HUES6 (cell line): Measurements from ENCODE around the gene MORC3.
"Not testable (repeated sequence)": the region's sequence is repeated elsewhere in the genome, so short reads cannot be mapped to it uniquely, and the experiment has no call there.

Experiments used
- H3K27ac ChIP-seq: 2 replicates; pipeline ENCODE4 v1.7.0; 2013; ENCODE audit warnings: low read depth, mild to moderate bottlenecking, low read length, inconsistent platforms
- H3K27me3 ChIP-seq: 2 replicates; pipeline ENCODE4 v1.6.1; 2013; ENCODE audit warnings: low read length; ENCODE audit not compliant: control insufficient read depth, insufficient read depth
- H3K36me3 ChIP-seq: 2 replicates; pipeline ENCODE4 v1.6.1; 2013; ENCODE audit warnings: low read length; ENCODE audit not compliant: control insufficient read depth, insufficient read depth
- H3K4me1 ChIP-seq: 2 replicates; pipeline ENCODE4 v1.6.1; 2013; ENCODE audit warnings: low read length; ENCODE audit not compliant: control insufficient read depth, insufficient read depth
- H3K4me3 ChIP-seq: 2 replicates; pipeline ENCODE4 v1.5.1; 2013; ENCODE audit warnings: low read depth, low read length
- H3K9ac ChIP-seq: one replicate; pipeline ENCODE4 v1.6.1; 2013; ENCODE audit warnings: mild to moderate bottlenecking, low read length
- H3K9me3 ChIP-seq: 2 replicates; pipeline ENCODE4 v1.6.1; 2013; ENCODE audit warnings: low read depth, low read length; ENCODE audit not compliant: control insufficient read depth, insufficient read depth

Gene MORC3, protein sequence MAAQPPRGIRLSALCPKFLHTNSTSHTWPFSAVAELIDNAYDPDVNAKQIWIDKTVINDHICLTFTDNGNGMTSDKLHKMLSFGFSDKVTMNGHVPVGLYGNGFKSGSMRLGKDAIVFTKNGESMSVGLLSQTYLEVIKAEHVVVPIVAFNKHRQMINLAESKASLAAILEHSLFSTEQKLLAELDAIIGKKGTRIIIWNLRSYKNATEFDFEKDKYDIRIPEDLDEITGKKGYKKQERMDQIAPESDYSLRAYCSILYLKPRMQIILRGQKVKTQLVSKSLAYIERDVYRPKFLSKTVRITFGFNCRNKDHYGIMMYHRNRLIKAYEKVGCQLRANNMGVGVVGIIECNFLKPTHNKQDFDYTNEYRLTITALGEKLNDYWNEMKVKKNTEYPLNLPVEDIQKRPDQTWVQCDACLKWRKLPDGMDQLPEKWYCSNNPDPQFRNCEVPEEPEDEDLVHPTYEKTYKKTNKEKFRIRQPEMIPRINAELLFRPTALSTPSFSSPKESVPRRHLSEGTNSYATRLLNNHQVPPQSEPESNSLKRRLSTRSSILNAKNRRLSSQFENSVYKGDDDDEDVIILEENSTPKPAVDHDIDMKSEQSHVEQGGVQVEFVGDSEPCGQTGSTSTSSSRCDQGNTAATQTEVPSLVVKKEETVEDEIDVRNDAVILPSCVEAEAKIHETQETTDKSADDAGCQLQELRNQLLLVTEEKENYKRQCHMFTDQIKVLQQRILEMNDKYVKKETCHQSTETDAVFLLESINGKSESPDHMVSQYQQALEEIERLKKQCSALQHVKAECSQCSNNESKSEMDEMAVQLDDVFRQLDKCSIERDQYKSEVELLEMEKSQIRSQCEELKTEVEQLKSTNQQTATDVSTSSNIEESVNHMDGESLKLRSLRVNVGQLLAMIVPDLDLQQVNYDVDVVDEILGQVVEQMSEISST

DNA sequence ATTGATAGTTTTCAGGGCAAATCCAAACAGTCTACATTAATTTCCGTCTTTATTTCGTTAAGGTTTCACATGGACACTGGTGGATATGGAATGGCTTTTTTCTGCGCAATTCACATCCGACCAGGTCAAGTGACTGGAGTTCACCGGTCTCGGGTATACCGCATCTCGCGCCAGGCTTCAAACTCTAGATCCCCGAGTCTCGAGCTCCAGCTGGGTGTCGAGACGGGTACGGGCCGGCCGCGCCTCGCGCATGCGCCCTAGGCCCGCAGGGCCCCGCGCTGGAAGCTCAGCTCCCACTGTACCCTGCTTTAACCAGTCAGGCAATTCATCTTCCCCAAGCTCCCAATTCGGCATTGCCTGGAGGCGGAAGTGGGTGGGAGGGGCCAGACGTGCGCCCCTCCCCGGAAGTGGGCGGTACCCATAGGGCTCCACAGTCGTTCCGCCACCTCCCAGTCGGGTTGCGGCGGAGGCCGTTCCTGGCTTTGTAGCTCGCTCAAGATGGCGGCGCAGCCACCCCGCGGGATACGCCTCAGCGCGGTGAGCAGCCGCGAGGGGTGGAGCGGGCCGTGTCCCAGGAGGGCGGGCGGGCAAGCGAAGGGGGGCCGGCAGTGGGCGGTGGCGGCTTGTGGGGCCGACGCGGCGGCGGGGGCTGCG, at the start of gene MORC3:
TSS of gene MORC3 (plus strand) at position 431 of the 654 bp plus-strand sequence. CDS start at position 499, 68 bp downstream.
- peak within 1 kb of the TSS; percentile 69 for H3K27ac ChIP-seq
- peak within 1 kb of the TSS; percentile 84 for H3K9ac ChIP-seq
- H3K9me3 ChIP-seq = no peaks in the 10 kb centered on the region
- H3K4me3 ChIP-seq = peak within 1 kb of the TSS; percentile 95
- H3K36me3 ChIP-seq = 0 out of 2 replicates have a peak, but pooled peaks cover 3% of the 10 kb centered on the region
- no peaks in the 10 kb centered on the region for H3K27me3 ChIP-seq
- H3K4me1 ChIP-seq = peaks cover 6% of the 10 kb centered on the region

DNA sequence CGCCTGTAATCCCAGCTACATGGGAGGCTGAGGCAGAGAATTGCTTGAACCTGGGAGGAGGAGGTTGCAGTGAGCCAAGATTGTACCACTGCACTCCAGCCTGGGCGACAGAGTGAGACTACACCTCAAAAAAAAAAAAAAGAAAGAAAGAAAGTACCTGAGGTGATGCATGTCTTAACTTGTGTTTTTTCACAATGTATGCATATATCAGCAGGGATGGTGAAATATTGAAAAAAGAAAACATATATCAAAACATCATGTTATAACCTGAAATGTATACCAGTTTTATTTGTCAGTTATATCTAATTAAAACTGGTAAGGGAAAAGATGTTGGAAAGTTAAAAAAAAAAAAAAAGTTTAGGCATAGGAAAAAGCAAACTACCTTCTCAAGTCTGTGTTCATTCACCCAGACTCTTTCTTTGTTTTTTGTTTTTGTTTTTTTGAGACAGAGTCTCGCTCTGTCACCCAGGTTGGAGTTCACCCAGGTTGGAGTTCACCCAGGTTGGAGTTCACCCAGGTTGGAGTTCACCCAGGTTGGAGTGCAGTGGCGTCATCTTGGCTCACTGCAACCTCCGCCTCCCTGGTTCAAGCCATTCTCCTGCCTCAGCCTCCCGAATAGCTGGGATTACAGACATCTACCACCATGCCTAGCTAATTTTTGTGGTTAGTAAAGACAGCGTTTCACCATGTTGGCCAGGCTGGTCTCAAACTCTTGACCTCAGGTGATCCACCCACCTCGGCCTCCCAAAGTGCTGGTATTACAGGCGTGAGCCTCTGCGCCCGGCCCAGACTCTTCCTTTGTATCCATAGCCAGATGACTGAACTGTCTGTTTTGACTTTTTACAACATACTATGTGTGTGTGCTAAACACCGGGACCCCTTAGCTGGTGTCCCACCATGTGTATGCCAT, 49.0 kb upstream of the MORC3 start:
- not testable (repeated sequence) for H3K4me1 ChIP-seq, H3K27me3 ChIP-seq, H3K27ac ChIP-seq, H3K9ac ChIP-seq, H3K4me3 ChIP-seq, H3K9me3 ChIP-seq, H3K36me3 ChIP-seq

DNA sequence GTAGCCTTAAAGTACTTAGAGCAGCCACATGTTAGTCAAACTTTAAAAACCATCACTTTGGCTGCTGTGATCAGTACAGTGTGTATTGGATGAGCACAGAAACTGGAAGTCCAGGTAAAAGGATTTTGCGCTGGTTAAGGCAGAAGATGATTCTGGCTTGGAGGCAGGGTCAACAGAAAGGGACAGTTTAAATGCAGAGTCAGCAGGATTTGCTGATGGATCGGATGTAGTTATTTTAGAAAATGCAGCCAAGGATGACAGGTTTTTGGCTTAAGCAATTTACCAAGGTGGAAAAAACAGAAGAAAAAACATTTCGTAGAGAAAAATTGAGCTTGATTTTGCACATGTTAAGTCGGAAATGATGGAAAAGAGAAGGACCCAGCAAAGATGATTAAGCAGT, 45.9 kb upstream of the MORC3 start:
- Histone ChIP-seq H3K9me3 (no peaks in the 10 kb centered on the region), H3K27ac (no peak overlapping the region), H3K36me3 (peaks cover 3% of the 10 kb centered on the region; the same call in 1 of the 2 replicates), H3K9ac (no peak overlapping the region), H3K27me3 (no peaks in the 10 kb centered on the region), H3K4me3 (no peak overlapping the region), H3K4me1 (no peaks in the 10 kb centered on the region)

- no peaks in the 10 kb centered on the region; the same call in 1 of the 2 replicates for H3K9me3 ChIP-seq
- no peak overlapping the region for H3K27ac ChIP-seq
- H3K27me3 ChIP-seq = no peaks in the 10 kb centered on the region
- H3K9ac ChIP-seq = no peak overlapping the region
- H3K36me3 ChIP-seq = peaks cover 3% of the 10 kb centered on the region; the same call in 1 of the 2 replicates
- H3K4me3 ChIP-seq = no peak overlapping the region
- no peaks in the 10 kb centered on the region for H3K4me1 ChIP-seq
Measured at GRCh38 chr21:36282568-36283230, 37.3 kb upstream of the MORC3 start.

DNA sequence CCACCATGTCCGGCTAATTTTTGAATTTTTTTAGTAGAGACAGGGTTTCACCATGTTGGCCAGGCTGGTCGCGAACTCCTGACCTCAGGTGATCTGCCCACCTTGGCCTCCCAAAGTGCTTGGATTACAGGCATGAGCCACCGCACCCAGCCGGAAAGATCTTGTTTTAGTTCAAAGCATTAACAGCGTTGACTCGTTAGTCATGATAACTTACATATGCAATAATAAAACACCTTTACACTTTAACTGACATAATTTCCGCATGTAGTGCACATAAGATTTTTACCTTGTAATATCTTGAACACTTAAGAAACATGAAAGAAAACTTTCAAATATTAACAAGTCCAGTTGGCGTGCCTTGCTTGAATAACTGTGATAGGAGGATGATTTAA, 36.8 kb upstream of the MORC3 start:
- not testable (repeated sequence) for H3K27ac ChIP-seq, H3K4me1 ChIP-seq, H3K27me3 ChIP-seq, H3K36me3 ChIP-seq, H3K4me3 ChIP-seq, H3K9me3 ChIP-seq, H3K9ac ChIP-seq

DNA sequence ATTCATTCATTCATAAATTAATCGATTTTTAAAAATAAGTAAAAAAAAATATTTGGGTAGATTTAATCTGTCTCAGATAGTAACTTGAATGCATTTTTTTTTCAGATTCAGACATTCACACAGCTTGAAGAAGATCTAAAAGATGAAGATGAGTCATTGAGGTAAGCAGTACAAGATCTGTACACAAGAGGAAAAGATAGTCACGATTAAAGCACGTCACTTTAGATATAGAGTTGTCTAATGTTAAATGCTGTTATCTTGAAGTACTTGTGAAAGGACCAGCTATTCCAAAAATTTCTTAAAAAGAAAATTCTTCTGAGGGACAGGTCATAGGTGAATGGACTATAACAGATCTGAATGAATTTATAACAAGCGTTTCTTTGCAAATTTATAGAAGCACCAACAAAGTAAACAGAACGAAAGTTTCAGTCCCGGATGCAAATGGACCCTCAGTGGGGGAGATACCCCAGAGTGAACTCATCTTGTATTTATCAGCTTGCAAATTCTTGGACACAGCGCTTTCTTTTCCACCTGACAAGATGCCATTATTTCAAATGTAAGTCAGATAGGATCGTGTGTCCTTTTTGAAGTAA, 31.2 kb upstream of the MORC3 start:
- H3K9ac ChIP-seq = no peak overlapping the region
- no peak overlapping the region for H3K27ac ChIP-seq
- no peaks in the 10 kb centered on the region for H3K36me3 ChIP-seq
- no peaks in the 10 kb centered on the region for H3K27me3 ChIP-seq
- H3K4me3 ChIP-seq = no peak overlapping the region
- no peaks in the 10 kb centered on the region for H3K4me1 ChIP-seq
- H3K9me3 ChIP-seq = no peaks in the 10 kb centered on the region

DNA sequence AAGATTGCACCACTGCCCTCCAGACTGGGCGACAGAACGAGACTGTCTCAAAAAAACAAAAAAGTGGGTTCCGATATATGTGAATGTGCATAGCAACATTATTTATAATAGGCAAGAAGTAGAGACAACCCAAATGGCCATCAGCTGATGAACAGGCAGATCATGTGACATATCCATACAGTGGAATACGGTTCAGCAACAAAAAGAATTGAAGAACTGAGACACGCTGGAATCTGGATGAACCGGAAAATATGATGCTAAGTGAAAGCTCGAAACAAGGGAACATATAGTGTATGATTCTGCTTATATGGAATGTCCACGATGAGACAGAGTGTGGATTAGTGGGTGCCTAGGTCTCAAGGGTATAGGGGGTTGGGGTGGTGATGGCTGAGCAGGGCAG, 28.5 kb upstream of the MORC3 start:
- no peak overlapping the region for H3K27ac ChIP-seq
- no peaks in the 10 kb centered on the region for H3K4me1 ChIP-seq
- H3K4me3 ChIP-seq = no peak overlapping the region
- no peak overlapping the region for H3K9ac ChIP-seq
- no peaks in the 10 kb centered on the region for H3K36me3 ChIP-seq
- H3K27me3 ChIP-seq = no peaks in the 10 kb centered on the region
- no peaks in the 10 kb centered on the region for H3K9me3 ChIP-seq

- no peaks in the 10 kb centered on the region for H3K27me3 ChIP-seq
- no peaks in the 10 kb centered on the region for H3K9me3 ChIP-seq
- no peak overlapping the region for H3K9ac ChIP-seq
- no peaks in the 10 kb centered on the region for H3K36me3 ChIP-seq
- H3K4me3 ChIP-seq = no peak overlapping the region
- no peaks in the 10 kb centered on the region for H3K4me1 ChIP-seq
- no peak overlapping the region for H3K27ac ChIP-seq
Measured at GRCh38 chr21:36297406-36297937, 22.5 kb upstream of the MORC3 start.

GRCh38 chr21:36297938-36298572, 21.9 kb upstream of the MORC3 start:
- H3K4me1 ChIP-seq = no peaks in the 10 kb centered on the region
- no peaks in the 10 kb centered on the region for H3K27me3 ChIP-seq
- H3K27ac ChIP-seq = no peak overlapping the region
- H3K9me3 ChIP-seq = no peaks in the 10 kb centered on the region
- H3K9ac ChIP-seq = no peak overlapping the region
- no peak overlapping the region for H3K4me3 ChIP-seq
- H3K36me3 ChIP-seq = no peaks in the 10 kb centered on the region
